ENCODE data around the gene FAM237B. TPM values are rescaled to one million over a fixed set of nuclear protein-coding genes. Genes with fewer than 3 reads are reported as not detected.

Gene FAM237B
- total and polyA plus RNA-seq, 2 donors (not counting 1 experiment from before 2014, with no cell fraction given) = not detected

GRCh38 chr7:90334193-90334843 lies 13.2 kb upstream of the FAM237B start:
- no peak for TF ChIP-seq EZH2 (IDR thresholded peaks at IDR 0.05; ENCODE audit: low read length, missing control alignments)
- TF ChIP-seq CTCF (conservative IDR thresholded peaks at IDR 0.05 in 1 of 2, IDR thresholded peaks at IDR 0.05 in 1 of 2; ENCODE audit: low read depth in 1 of 2, low read length in 2 of 2) = no peak
- H3K27ac ChIP-seq (ENCODE audit: insufficient read depth, low read length) = no peak overlapping the region
- no peaks in the 10 kb centered on the region for H3K27me3 ChIP-seq (ENCODE audit: control insufficient read depth, insufficient read depth, low read length)
- H3K79me2 ChIP-seq (ENCODE audit: control insufficient read depth, insufficient read depth, low read length) = no peaks in the 10 kb centered on the region
- no peaks in the 10 kb centered on the region for H4K20me1 ChIP-seq (ENCODE audit: control insufficient read depth, extremely low read depth, insufficient read depth, low read length)
- no peak overlapping the region for H3K4me3 ChIP-seq (replicated peaks in 1 of 4; ENCODE audit: control extremely low read depth in 1 of 4, insufficient read depth in 1 of 4, low read depth in 3 of 4, low read length in 4 of 4)
- no peaks in the 10 kb centered on the region for H3K36me3 ChIP-seq (ENCODE audit: control insufficient read depth, insufficient read depth, low read length)
- no peak overlapping the region for H3K4me2 ChIP-seq (ENCODE audit: extremely low read depth, insufficient read depth, low read length)
- no peak overlapping the region for H3K9ac ChIP-seq (ENCODE audit: insufficient read depth, low read length)
- no peak overlapping the region for H2AFZ ChIP-seq (ENCODE audit: low read length)
- no peak for DNase-seq (ENCODE audit: low read depth in 2 of 2)
- H3K4me1 ChIP-seq (ENCODE audit: control insufficient read depth, extremely low read depth, insufficient read depth, low read length) = no peaks in the 10 kb centered on the region
- H3K9me3 ChIP-seq (ENCODE audit: control insufficient read depth, insufficient read depth, low read depth, low read length) = no peaks in the 10 kb centered on the region

GRCh38 chr7:90326500-90326899 lies 5.4 kb upstream of the FAM237B start:
- H3K27me3 ChIP-seq (ENCODE audit: control insufficient read depth, insufficient read depth, low read length) = peaks cover 9% of the 10 kb centered on the region
- H3K36me3 ChIP-seq (ENCODE audit: control insufficient read depth, insufficient read depth, low read length) = no peaks in the 10 kb centered on the region
- H4K20me1 ChIP-seq (ENCODE audit: control insufficient read depth, extremely low read depth, insufficient read depth, low read length) = no peaks in the 10 kb centered on the region
- no peak overlapping the region for H2AFZ ChIP-seq (ENCODE audit: low read length)
- TF ChIP-seq EZH2 (IDR thresholded peaks at IDR 0.05; ENCODE audit: low read length, missing control alignments) (no peak), CTCF (conservative IDR thresholded peaks at IDR 0.05 in 1 of 2, IDR thresholded peaks at IDR 0.05 in 1 of 2; ENCODE audit: low read depth in 1 of 2, low read length in 2 of 2) (no peak)
- H3K4me2 ChIP-seq (ENCODE audit: extremely low read depth, insufficient read depth, low read length) = no peak overlapping the region
- no peaks in the 10 kb centered on the region for H3K79me2 ChIP-seq (ENCODE audit: control insufficient read depth, insufficient read depth, low read length)
- H3K4me3 ChIP-seq (replicated peaks in 1 of 4; ENCODE audit: control extremely low read depth in 1 of 4, insufficient read depth in 1 of 4, low read depth in 3 of 4, low read length in 4 of 4) = no peak overlapping the region
- H3K9me3 ChIP-seq (ENCODE audit: control insufficient read depth, insufficient read depth, low read depth, low read length) = no peaks in the 10 kb centered on the region
- no peak overlapping the region for H3K27ac ChIP-seq (ENCODE audit: insufficient read depth, low read length)
- DNase-seq (ENCODE audit: low read depth in 2 of 2) = no peak
- no peaks in the 10 kb centered on the region for H3K4me1 ChIP-seq (ENCODE audit: control insufficient read depth, extremely low read depth, insufficient read depth, low read length)
- no peak overlapping the region for H3K9ac ChIP-seq (ENCODE audit: insufficient read depth, low read length)

GRCh38 chr7:90322837-90323236 lies 1.7 kb upstream of the FAM237B start:
- Histone ChIP-seq H2AFZ (ENCODE audit: low read length) (no peak overlapping the region), H3K79me2 (ENCODE audit: control insufficient read depth, insufficient read depth, low read length) (no peaks in the 10 kb centered on the region), H3K4me3 (replicated peaks in 1 of 4; ENCODE audit: control extremely low read depth in 1 of 4, insufficient read depth in 1 of 4, low read depth in 3 of 4, low read length in 4 of 4) (no peak overlapping the region), H3K4me2 (ENCODE audit: extremely low read depth, insufficient read depth, low read length) (no peak overlapping the region), H3K9me3 (ENCODE audit: control insufficient read depth, insufficient read depth, low read depth, low read length) (no peaks in the 10 kb centered on the region), H3K9ac (ENCODE audit: insufficient read depth, low read length) (no peak overlapping the region), H3K27me3 (ENCODE audit: control insufficient read depth, insufficient read depth, low read length) (peaks cover 9% of the 10 kb centered on the region), H3K36me3 (ENCODE audit: control insufficient read depth, insufficient read depth, low read length) (no peaks in the 10 kb centered on the region), H3K27ac (ENCODE audit: insufficient read depth, low read length) (no peak overlapping the region), H3K4me1 (ENCODE audit: control insufficient read depth, extremely low read depth, insufficient read depth, low read length) (no peaks in the 10 kb centered on the region), H4K20me1 (ENCODE audit: control insufficient read depth, extremely low read depth, insufficient read depth, low read length) (no peaks in the 10 kb centered on the region)
- TF ChIP-seq CTCF (conservative IDR thresholded peaks at IDR 0.05 in 1 of 2, IDR thresholded peaks at IDR 0.05 in 1 of 2; ENCODE audit: low read depth in 1 of 2, low read length in 2 of 2) = no peak
- TF ChIP-seq EZH2 (IDR thresholded peaks at IDR 0.05; ENCODE audit: low read length, missing control alignments) = no peak
- no peak for DNase-seq (ENCODE audit: low read depth in 2 of 2)
